GM12874 (cell line): ENCODE data around the gene CLDN22.

Experiments
- TF ChIP-seq, protein P1 (sequence below): IDR thresholded peaks from 2 replicates; pipeline ENCODE4 v1.5.1; 2011; ENCODE audit warnings: low read depth, mild to moderate bottlenecking, control low read depth, low read length, moderate library complexity; ENCODE audit not compliant: insufficient read depth

CLDN22 gene

GRCh38 chr4:183333983-183334382, 13.9 kb upstream of the CLDN22 start:
- TF ChIP-seq, protein P1, sequence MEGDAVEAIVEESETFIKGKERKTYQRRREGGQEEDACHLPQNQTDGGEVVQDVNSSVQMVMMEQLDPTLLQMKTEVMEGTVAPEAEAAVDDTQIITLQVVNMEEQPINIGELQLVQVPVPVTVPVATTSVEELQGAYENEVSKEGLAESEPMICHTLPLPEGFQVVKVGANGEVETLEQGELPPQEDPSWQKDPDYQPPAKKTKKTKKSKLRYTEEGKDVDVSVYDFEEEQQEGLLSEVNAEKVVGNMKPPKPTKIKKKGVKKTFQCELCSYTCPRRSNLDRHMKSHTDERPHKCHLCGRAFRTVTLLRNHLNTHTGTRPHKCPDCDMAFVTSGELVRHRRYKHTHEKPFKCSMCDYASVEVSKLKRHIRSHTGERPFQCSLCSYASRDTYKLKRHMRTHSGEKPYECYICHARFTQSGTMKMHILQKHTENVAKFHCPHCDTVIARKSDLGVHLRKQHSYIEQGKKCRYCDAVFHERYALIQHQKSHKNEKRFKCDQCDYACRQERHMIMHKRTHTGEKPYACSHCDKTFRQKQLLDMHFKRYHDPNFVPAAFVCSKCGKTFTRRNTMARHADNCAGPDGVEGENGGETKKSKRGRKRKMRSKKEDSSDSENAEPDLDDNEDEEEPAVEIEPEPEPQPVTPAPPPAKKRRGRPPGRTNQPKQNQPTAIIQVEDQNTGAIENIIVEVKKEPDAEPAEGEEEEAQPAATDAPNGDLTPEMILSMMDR, result no peak

- TF ChIP-seq, protein P1, result no peak
Observed at GRCh38 chr4:183333202-183333601, 13.1 kb upstream of the CLDN22 start.

- TF ChIP-seq, protein P1, result no peak
Observed at GRCh38 chr4:183332447-183332846, 12.4 kb upstream of the CLDN22 start.

DNA sequence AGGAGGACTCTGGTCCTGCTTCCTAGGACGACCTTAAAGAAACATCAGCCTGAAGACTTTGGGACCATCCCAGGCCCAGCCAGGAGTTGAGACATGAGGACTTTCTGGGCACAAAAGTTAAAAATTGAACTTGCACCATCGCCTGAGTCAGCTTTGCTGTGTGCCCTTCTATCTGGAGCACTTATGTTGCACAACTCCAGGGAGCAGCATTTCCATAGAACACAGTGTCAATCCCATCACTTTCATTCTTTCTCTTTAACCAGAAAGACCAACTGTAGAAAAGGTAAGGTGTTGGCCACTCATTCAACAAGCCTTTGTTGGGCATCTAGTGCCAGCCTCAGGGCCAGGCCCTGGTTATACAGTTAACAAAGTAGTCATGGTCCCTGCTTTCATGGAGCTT, 10.8 kb upstream of the CLDN22 start:
- TF ChIP-seq, protein P1, result no peak

GRCh38 chr4:183329954-183330742, 10.1 kb upstream of the CLDN22 start:
- TF ChIP-seq, protein P1, result no peak

- TF ChIP-seq, protein P1, result no peak
Observed at GRCh38 chr4:183329244-183329643, 9.2 kb upstream of the CLDN22 start.

DNA sequence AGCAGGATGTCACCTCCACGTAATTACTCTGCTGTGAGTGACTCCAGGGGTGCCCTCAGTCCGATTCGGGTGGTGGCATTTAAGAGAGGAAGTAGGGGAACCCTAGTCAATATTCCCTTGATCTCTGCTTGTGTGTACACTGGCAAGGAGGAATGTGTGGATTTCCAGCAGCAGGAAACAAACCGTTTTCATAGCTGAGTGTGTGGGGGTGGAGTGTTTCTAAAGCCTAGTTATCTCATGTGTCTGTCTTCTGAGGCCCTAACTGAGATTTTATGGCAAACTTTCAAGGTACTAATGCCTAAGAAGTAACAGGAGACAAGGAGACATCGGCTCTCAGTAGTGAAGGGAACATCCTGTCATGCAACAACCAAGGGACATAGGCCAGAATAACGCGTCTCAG, 8.8 kb upstream of the CLDN22 start:
- TF ChIP-seq, protein P1, result no peak
